Liver (tissue), 9 donors: ENCODE results near the gene TFF1. TPM values are rescaled to one million over a fixed set of nuclear protein-coding genes. Genes with fewer than 3 reads are reported as not detected.

Source experiments
- DNase-seq: peaks from one replicate; pipeline ENCODE4 v3.0.0-alpha.2; 2017; ENCODE audit warnings: low spot score
- H3K27ac ChIP-seq, 2 donors: one replicate each; pipeline ENCODE4 v1.7.0; 2013; ENCODE audit warnings: inconsistent platforms in 2 of 2, low read length in 2 of 2, control low read depth in 1 of 2, low read depth in 1 of 2, mild to moderate bottlenecking in 1 of 2
- H3K27me3 ChIP-seq, 4 donors: one replicate each; pipeline versions ENCODE4 v1.6.1 to v1.7.0; 2013; ENCODE audit warnings: low read length in 3 of 4, inconsistent platforms in 1 of 4, mild to moderate bottlenecking in 1 of 4, moderate library complexity in 1 of 4; ENCODE audit not compliant: control insufficient read depth in 4 of 4, insufficient read depth in 4 of 4
- H3K36me3 ChIP-seq, 4 donors: one replicate each; pipeline versions ENCODE4 v1.6.1 to v1.7.0; 2013; ENCODE audit warnings: low read length in 3 of 4, mild to moderate bottlenecking in 3 of 4, low read depth in 1 of 4, moderate library complexity in 1 of 4; ENCODE audit not compliant: control insufficient read depth in 4 of 4, insufficient read depth in 3 of 4
- H3K4me1 ChIP-seq, 4 donors: one replicate each; pipeline versions ENCODE4 v1.6.1 to v1.7.0; 2013; ENCODE audit warnings: low read length in 3 of 4, mild to moderate bottlenecking in 3 of 4, moderate library complexity in 1 of 4; ENCODE audit not compliant: control insufficient read depth in 4 of 4, insufficient read depth in 4 of 4
- H3K4me3 ChIP-seq, 3 donors: one replicate each; pipeline versions ENCODE4 v1.6.1 to v1.7.0; 2013; ENCODE audit warnings: low read length in 3 of 3, control low read depth in 1 of 3, low read depth in 1 of 3, mild to moderate bottlenecking in 1 of 3
- H3K9ac ChIP-seq, 2 donors: one replicate each; pipeline ENCODE4 v1.7.0; 2013; ENCODE audit warnings: low read length in 2 of 2, mild to moderate bottlenecking in 2 of 2, moderate library complexity in 2 of 2, control low read depth in 1 of 2, low read depth in 1 of 2
- H3K9me3 ChIP-seq, 4 donors: one replicate each; pipeline versions ENCODE4 v1.6.1 to v1.7.0; 2013; ENCODE audit warnings: low read length in 3 of 4; ENCODE audit not compliant: control insufficient read depth in 4 of 4
- ATF3 ChIP-seq: IDR thresholded peaks from 2 replicates; pipeline ENCODE4 v1.6.1; 2016; ENCODE audit warnings: antibody characterized with exemption
- CTCF ChIP-seq: fragments of 150-350 bp; IDR thresholded peaks from 2 replicates; pipeline ENCODE4 v1.5.1; 2017; ENCODE audit warnings: improper control_type of control experiment, low read depth, low read length; ENCODE audit not compliant: missing input control
- EGR1 ChIP-seq, 2 donors: IDR thresholded peaks; 2 replicates each; pipeline ENCODE4 v1.6.1; 2016 to 2018; ENCODE audit warnings: antibody characterized with exemption in 2 of 2, low read depth in 2 of 2
- FOXA1 ChIP-seq: IDR thresholded peaks from 2 replicates; pipeline ENCODE4 v1.6.1; 2016; ENCODE audit warnings: antibody characterized with exemption
- FOXA2 ChIP-seq: IDR thresholded peaks from 2 replicates; pipeline ENCODE4 v1.6.1; 2016; ENCODE audit warnings: antibody characterized with exemption
- GABPA ChIP-seq, 2 donors: IDR thresholded peaks in 1 of 2; conservative IDR thresholded peaks in 1 of 2; 2 replicates each; pipeline ENCODE4 v1.6.1; 2016; ENCODE audit warnings: antibody characterized with exemption in 2 of 2, mild to moderate bottlenecking in 1 of 2, moderate library complexity in 1 of 2
- HNF4A ChIP-seq, 2 donors: conservative IDR thresholded peaks; 2 replicates each; pipeline ENCODE4 v1.6.1; 2016; ENCODE audit warnings: antibody characterized with exemption in 2 of 2, mild to moderate bottlenecking in 2 of 2
- HNF4G ChIP-seq: IDR thresholded peaks from 2 replicates; pipeline ENCODE4 v1.6.1; 2016; ENCODE audit warnings: antibody characterized with exemption
- JUND ChIP-seq, 2 donors: IDR thresholded peaks; 2 replicates each; pipeline ENCODE4 v1.6.1; 2016; ENCODE audit warnings: antibody characterized with exemption in 2 of 2
- MAX ChIP-seq: IDR thresholded peaks from 2 replicates; pipeline ENCODE4 v1.6.1; 2016; ENCODE audit warnings: antibody characterized with exemption
- NR2F2 ChIP-seq: IDR thresholded peaks from 2 replicates; pipeline ENCODE4 v1.6.1; 2016; ENCODE audit warnings: antibody characterized with exemption
- RAD21 ChIP-seq, 2 donors: IDR thresholded peaks; 2 replicates each; pipeline ENCODE4 v1.6.1; 2016; ENCODE audit warnings: antibody characterized with exemption in 2 of 2, mild to moderate bottlenecking in 2 of 2
- REST ChIP-seq: IDR thresholded peaks from 2 replicates; pipeline ENCODE4 v1.6.1; 2016; ENCODE audit warnings: antibody characterized with exemption, mild to moderate bottlenecking
- RXRA ChIP-seq, 2 donors: IDR thresholded peaks; 2 replicates each; pipeline ENCODE4 v1.6.1; 2017 to 2018; ENCODE audit warnings: antibody characterized with exemption in 2 of 2, mild to moderate bottlenecking in 1 of 2
- SP1 ChIP-seq: IDR thresholded peaks from 2 replicates; pipeline ENCODE4 v1.6.1; 2018; ENCODE audit warnings: antibody characterized with exemption, mild to moderate bottlenecking
- TAF1 ChIP-seq: conservative IDR thresholded peaks from 2 replicates; pipeline ENCODE4 v1.6.1; 2016; ENCODE audit warnings: antibody characterized with exemption, mild to moderate bottlenecking
- YY1 ChIP-seq: IDR thresholded peaks from 2 replicates; pipeline ENCODE4 v1.6.1; 2016; ENCODE audit warnings: antibody characterized with exemption, mild to moderate bottlenecking
- ZBTB33 ChIP-seq: IDR thresholded peaks from 2 replicates; pipeline ENCODE4 v1.6.1; 2016; ENCODE audit warnings: antibody characterized with exemption
- WGBS: extraction: QIAGEN DNeasy Blood & Tissue Kit; methylation state at CpG from one replicate; pipeline ENCODE4 v1.1.7; 2013; 5-methylcytosine and 5-hydroxymethylcytosine counted together
- polyA plus RNA-seq, 2 donors: library from polyadenylated mRNA; stranded (reverse) in 1 of 2; unstranded in 1 of 2; fragments of 200-250 nt in 1 of 2; fragments of >200 nt in 1 of 2; fragmentation: Nextera tagmentation in 1 of 2; extraction: Ambion mirVana in 1 of 2; gene quantifications; one replicate each; pipeline versions ENCODE4 v1.2.1 to v1.2.3, GENCODE V29; 2013 to 2015
- total RNA-seq, 2 donors: library from RNA; depleted of rRNA; stranded (reverse); fragments of >200 nt; gene quantifications; one replicate each; pipeline ENCODE4 v1.2.3, GENCODE V29; 2014
- donor health status: healthy.
- donor health status: healthy.
- donor health status: healthy.
- donor health status: healthy.
- donor health status: healthy.

The TFF1 gene
- total and polyA plus RNA-seq, 4 donors, result not detected

- 83% methylated on average over 19 of the region's 19 CpGs for WGBS
- DNase-seq, result no peak
Measured at GRCh38 chr21:42396799-42397745, 30.7 kb upstream of the TFF1 start.

More at GRCh38 chr21:42396799-42397745, 30.7 kb upstream of the TFF1 start:
- Histone ChIP-seq H3K4me3 (no peak overlapping the region), H3K27me3 (peaks cover 0 to 4% (median 0%) of the 10 kb centered on the region in 4 donors), H3K27ac (no peak overlapping the region), H3K36me3 (no peaks in the 10 kb centered on the region), H3K9ac (no peak overlapping the region), H3K9me3 (no peaks in the 10 kb centered on the region), H3K4me1 (no peaks in the 10 kb centered on the region)
- TF ChIP-seq EGR1 (IDR thresholded peaks at IDR 0.05; ENCODE audit: low read depth in 2 of 2) (no peak), CTCF (no peak), GABPA (IDR thresholded peaks at IDR 0.05 in 1 of 2, conservative IDR thresholded peaks at IDR 0.05 in 1 of 2) (no peak), HNF4A (conservative IDR thresholded peaks at IDR 0.05) (no peak), ATF3 (no peak), ZBTB33 (no peak), SP1 (no peak), TAF1 (no peak), RXRA (IDR thresholded peaks at IDR 0.05) (no peak), MAX (no peak), FOXA2 (no peak), YY1 (no peak), FOXA1 (no peak), JUND (IDR thresholded peaks at IDR 0.05) (no peak), HNF4G (no peak), RAD21 (IDR thresholded peaks at IDR 0.05) (no peak), NR2F2 (no peak), REST (no peak)
